Gastroesophageal sphincter (tissue), 4 donors: Measurements from ENCODE around the gene COMP. TPM values are rescaled to one million over a fixed set of nuclear protein-coding genes. Genes with fewer than 3 reads are reported as not detected.

Experiments used
- ATAC-seq: fragments of 150-250 bp; one replicate; pipeline ENCODE4 v1.9.1; 2016; ENCODE audit warnings: mild to moderate bottlenecking, moderate library complexity
- H3K27ac ChIP-seq, 4 donors: fragments of 200-600 bp; sonication (generic) in 3 of 4; 1 replicate in 3 of 4; 2 replicates in 1 of 4; pipeline ENCODE4 v1.5.1; 2016 to 2019
- H3K27me3 ChIP-seq: fragments of 200-600 bp; sonication (generic); one replicate; pipeline ENCODE4 v1.5.1; 2019
- H3K36me3 ChIP-seq, 2 donors: fragments of 200-600 bp; sonication (generic); one replicate each; pipeline ENCODE4 v1.5.1; 2019; ENCODE audit warnings: control low read depth in 1 of 2
- H3K4me1 ChIP-seq, 3 donors: fragments of 200-600 bp; sonication (generic); 1 replicate in 2 of 3; 2 replicates in 1 of 3; pipeline ENCODE4 v1.5.1; 2016 to 2019; ENCODE audit warnings: control low read depth in 2 of 3
- H3K4me3 ChIP-seq, 2 donors: fragments of 200-600 bp; sonication (generic); one replicate each; pipeline ENCODE4 v1.5.1; 2019; ENCODE audit warnings: mild to moderate bottlenecking in 1 of 2, moderate library complexity in 1 of 2
- H3K9me3 ChIP-seq, 3 donors: fragments of 200-600 bp; sonication (generic); one replicate each; pipeline ENCODE4 v1.5.1; 2017 to 2019; ENCODE audit warnings: control low read depth in 2 of 3
- CTCF ChIP-seq, 4 experiments: fragments of 200-600 bp in 2 of 4; fragments of 450-650 bp in 2 of 4; sonication (generic) in 1 of 4; IDR thresholded peaks; one replicate each; pipeline ENCODE4 v1.5.1; 2017 to 2019; ENCODE audit warnings: antibody characterized with exemption in 4 of 4, mild to moderate bottlenecking in 2 of 4, moderate library complexity in 2 of 4
- EP300 ChIP-seq: sonication (generic); formaldehyde crosslinking; IDR thresholded peaks from one replicate; pipeline ENCODE4 v1.6.1; 2017; ENCODE audit warnings: antibody characterized with exemption, mild to moderate bottlenecking
- POLR2A ChIP-seq, 2 donors: fragments of 450-650 bp; IDR thresholded peaks; one replicate each; pipeline ENCODE4 v1.6.1; 2017; ENCODE audit warnings: antibody characterized with exemption in 2 of 2, mild to moderate bottlenecking in 2 of 2, moderate library complexity in 1 of 2
- POLR2AphosphoS5 ChIP-seq: sonication (generic); formaldehyde crosslinking; IDR thresholded peaks from one replicate; pipeline ENCODE4 v1.6.1; 2017; ENCODE audit warnings: antibody characterized with exemption
- WGBS, 2 donors: methylation state at CpG; one replicate each; pipeline ENCODE4 v1.1.5; 2018; ENCODE audit warnings: low coverage in 1 of 2; 5-methylcytosine and 5-hydroxymethylcytosine counted together
- total RNA-seq, 4 donors: library from RNA; depleted of rRNA; stranded (reverse); fragments of >200 nt; gene quantifications; one replicate each; pipeline ENCODE4 v1.1.0, GENCODE V29; 2016

COMP gene
- total RNA-seq, 4 donors from 2014 or later = 0.40 to 4.4 (median 0.50) TPM

GRCh38 chr19:18746401-18747325 is 44.4 kb downstream of the COMP start:
- H3K36me3 ChIP-seq = peaks cover 0 to 55% of the 10 kb centered on the region in 2 donors
- ATAC-seq = no peak
- WGBS, 2 donors = 66 to 73% methylated on average over 3 of the region's 29 CpGs
- H3K4me3 ChIP-seq = no peak overlapping the region
- H3K27ac ChIP-seq = peak overlapping the region in 1 of 4 donors; percentile 28
- peaks cover 0 to 47% (median 7%) of the 10 kb centered on the region in 3 donors for H3K4me1 ChIP-seq
- TF ChIP-seq EP300 (no peak), CTCF (IDR thresholded peaks at IDR 0.05) (no peak), POLR2A (IDR thresholded peaks at IDR 0.05) (no peak), POLR2AphosphoS5 (no peak)
- no peaks in the 10 kb centered on the region for H3K27me3 ChIP-seq
- no peaks in the 10 kb centered on the region for H3K9me3 ChIP-seq

- Histone ChIP-seq H3K27ac (no peak overlapping the region), H3K36me3 (peaks cover 0 to 48% of the 10 kb centered on the region in 2 donors), H3K9me3 (no peaks in the 10 kb centered on the region), H3K4me3 (no peak overlapping the region), H3K27me3 (no peaks in the 10 kb centered on the region), H3K4me1 (peaks cover 0 to 55% (median 12%) of the 10 kb centered on the region in 3 donors)
- no peak for ATAC-seq
- no peak for TF ChIP-seq POLR2A (IDR thresholded peaks at IDR 0.05)
- TF ChIP-seq EP300 = no peak
- TF ChIP-seq CTCF (IDR thresholded peaks at IDR 0.05) = no peak
- TF ChIP-seq POLR2AphosphoS5 = no peak
- WGBS, 2 donors = no CpG with 5 or more reads among the region's 5 CpGs
These were observed 45.2 kb downstream of the COMP start for GRCh38 chr19:18745931-18746330.

GRCh38 chr19:18745012-18745735 is 45.9 kb downstream of the COMP start:
- no peak for ATAC-seq
- no CpG with 5 or more reads among the region's 26 CpGs for WGBS, 2 donors
- Histone ChIP-seq H3K27me3 (no peaks in the 10 kb centered on the region), H3K4me3 (no peak overlapping the region), H3K9me3 (no peaks in the 10 kb centered on the region), H3K36me3 (peaks cover 0 to 40% of the 10 kb centered on the region in 2 donors), H3K27ac (no peak overlapping the region), H3K4me1 (peaks cover 0 to 58% (median 12%) of the 10 kb centered on the region in 3 donors)
- no peak for TF ChIP-seq CTCF (IDR thresholded peaks at IDR 0.05)
- no peak for TF ChIP-seq EP300
- TF ChIP-seq POLR2AphosphoS5 = no peak
- TF ChIP-seq POLR2A (IDR thresholded peaks at IDR 0.05) = no peak

DNA sequence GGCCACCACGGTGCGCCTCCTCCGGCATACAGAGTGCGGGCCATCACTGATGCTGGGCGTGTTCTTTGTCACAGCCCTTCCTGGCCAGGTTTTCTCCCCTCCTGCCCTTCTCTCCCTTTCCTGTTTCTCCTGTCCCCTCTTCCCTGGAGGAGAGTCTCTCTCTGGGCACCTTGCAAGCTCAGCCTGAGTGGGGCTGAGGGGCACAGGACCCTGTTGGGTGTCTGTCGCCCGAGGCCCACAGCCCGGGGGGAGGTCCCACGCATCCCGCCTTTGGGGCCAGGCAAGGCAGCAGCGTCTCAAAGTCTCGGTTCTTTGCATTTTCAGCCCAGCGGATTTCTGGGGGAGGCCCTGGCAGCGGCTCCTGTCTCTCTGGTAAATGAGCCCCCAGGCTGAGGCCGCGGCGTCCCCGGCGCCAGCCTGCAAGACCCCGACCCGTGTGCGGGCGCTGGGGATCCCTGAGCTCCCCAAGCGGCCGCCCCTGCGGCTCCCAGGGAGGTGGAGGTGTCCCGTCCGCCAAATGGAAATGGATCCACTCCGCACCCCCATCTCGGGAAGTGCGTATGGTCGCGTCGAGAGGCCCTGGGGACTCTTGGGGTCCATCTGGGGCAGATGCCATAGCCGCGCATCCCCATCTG is 47.2 kb downstream of the COMP start:
- no peaks in the 10 kb centered on the region for H3K9me3 ChIP-seq
- peaks cover 0 to 58% (median 12%) of the 10 kb centered on the region in 3 donors for H3K4me1 ChIP-seq
- peak overlapping the region in 1 of 4 donors; percentile 17 for H3K27ac ChIP-seq
- ATAC-seq = no peak
- no peak for TF ChIP-seq POLR2A (IDR thresholded peaks at IDR 0.05)
- no peak for TF ChIP-seq CTCF (IDR thresholded peaks at IDR 0.05)
- no peak for TF ChIP-seq EP300
- TF ChIP-seq POLR2AphosphoS5 = no peak
- no peaks in the 10 kb centered on the region for H3K27me3 ChIP-seq
- peaks cover 0 to 27% of the 10 kb centered on the region in 2 donors for H3K36me3 ChIP-seq
- 63 to 90% methylated on average over 5 to 10 of the region's 36 CpGs for WGBS, 2 donors
- no peak overlapping the region for H3K4me3 ChIP-seq
